GM12892 (cell line): ENCODE results near the gene RPS6KA5.
A peak's percentile ranks its signal among the peaks of the same experiment; 100 is the strongest.
"Not testable (repeated sequence)": the region's sequence is repeated elsewhere in the genome, so short reads cannot be mapped to it uniquely, and the experiment has no call there.

Experiments
- DNase-seq: peaks from one replicate; pipeline ENCODE4 v3.0.0; 2011; ENCODE audit not compliant: insufficient read length
- FAIRE-seq: peaks from 2 replicates; lab custom pipeline; 2011; peaks lifted over from hg19 to GRCh38; lab: Jason Lieb, UNC
- POLR2A ChIP-seq: IDR thresholded peaks from 2 replicates; pipeline ENCODE4 v1.6.1; 2011; ENCODE audit warnings: low read depth, low read length, control low read depth
- POLR2AphosphoS5 ChIP-seq: IDR thresholded peaks from 2 replicates; pipeline ENCODE4 v1.6.1; 2011; ENCODE audit warnings: low read depth, low read length, control low read depth
- TAF1 ChIP-seq: IDR thresholded peaks from 2 replicates; pipeline ENCODE4 v1.6.1; 2011; ENCODE audit warnings: low read depth, mild to moderate bottlenecking, control low read depth, low read length, borderline replicate concordance

RPS6KA5 gene

DNA sequence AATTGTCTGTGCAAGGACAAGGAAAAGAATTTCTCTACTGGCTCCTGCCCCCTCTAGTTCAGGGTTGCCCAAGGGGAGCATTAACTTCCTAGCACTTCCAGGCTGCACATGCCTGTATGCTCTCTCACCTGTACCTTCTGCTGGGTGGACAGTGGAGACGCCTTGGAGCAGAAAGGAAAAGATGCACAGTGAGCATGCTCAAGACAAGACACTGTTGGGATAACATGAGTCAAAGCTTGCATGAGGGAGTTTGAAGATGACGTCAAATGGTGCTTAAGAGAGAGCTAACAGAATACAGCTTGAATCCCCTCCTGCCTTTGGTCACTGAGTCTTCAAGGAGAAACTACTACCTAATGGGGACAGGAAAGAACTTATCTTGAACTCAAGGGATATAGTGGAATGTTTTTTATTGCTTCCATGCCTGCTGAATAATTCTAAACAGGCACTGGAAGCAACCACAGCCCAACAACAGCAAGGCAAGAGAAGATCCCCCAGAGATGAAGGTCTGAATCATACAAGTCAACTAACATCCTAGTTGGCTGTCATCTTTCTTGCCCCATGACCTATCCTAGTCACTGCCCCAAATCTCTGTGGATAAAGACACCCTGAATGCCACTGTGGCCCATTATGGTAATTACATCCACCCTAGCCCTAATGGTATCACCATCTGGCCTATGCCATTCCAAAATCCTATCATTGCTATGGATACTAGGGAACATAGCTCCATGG lies 23.5 kb downstream of the RPS6KA5 start:
- no peak for TF ChIP-seq POLR2AphosphoS5
- no peak for TF ChIP-seq POLR2A
- no peak for TF ChIP-seq TAF1
- FAIRE-seq (peak; percentile 81), DNase-seq (no peak)

DNA sequence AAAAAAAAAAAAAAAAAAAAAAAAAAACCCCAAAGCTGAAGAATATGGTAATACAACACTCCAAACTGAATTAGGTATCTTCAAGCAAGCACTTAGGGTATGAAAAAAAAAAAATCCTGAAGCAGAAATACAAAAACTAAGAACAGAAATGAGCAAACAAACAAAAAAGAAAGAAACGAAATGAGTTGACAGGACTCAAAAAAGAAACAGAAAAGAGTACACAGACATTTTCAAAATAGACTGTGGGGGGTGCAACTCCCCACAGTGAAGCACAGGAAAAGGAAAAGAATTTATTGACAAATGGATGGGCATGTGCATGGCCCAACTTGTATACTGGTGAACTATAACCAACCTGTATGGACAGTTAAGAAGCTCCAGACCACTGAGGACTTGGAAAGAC lies 24.6 kb downstream of the RPS6KA5 start:
- DNase-seq (no peak), FAIRE-seq (no peak)
- TF ChIP-seq POLR2A (no peak), POLR2AphosphoS5 (no peak), TAF1 (no peak)

DNA sequence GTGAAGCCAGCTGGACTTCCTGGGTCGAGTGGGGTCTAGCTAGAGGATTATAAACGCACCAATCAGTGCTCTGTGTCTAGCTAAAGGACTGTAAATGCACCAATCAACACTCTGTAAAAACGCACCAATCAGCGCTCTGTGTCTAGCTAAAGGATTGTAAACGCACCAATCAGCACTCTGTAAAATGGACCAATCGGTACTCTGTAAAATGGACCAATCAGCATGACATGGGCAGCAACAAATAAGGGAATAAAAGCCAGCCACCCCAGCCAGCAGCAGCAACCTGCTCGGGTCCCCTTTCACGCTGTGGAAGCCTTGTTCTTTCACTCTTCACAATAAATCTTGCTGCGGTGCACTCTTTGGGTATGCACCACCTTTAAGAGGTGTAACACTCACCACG lies 26.1 kb downstream of the RPS6KA5 start:
- DNase-seq, FAIRE-seq: not testable (repeated sequence)

DNA sequence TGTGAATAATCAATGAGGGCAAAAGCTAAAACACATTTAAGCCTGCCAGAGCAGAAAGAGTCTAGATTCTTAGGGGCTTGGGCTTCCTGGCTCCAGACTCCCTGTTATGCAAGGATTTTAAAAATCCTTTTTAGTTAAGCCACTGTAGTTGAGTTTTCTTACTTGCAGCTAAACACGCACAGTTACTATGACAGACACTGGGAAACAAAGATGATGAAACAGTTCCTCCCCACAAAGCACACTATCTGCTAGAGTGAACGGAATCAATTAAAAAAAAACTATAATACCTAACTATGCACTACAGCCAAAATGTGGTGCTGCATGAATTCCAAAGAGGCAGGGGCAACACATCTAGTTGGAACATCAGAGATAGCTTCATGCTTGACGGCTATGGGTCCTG lies 28.2 kb downstream of the RPS6KA5 start:
- TF ChIP-seq POLR2AphosphoS5 (no peak), POLR2A (no peak), TAF1 (no peak)
- FAIRE-seq: no peak
- DNase-seq: no peak

DNA sequence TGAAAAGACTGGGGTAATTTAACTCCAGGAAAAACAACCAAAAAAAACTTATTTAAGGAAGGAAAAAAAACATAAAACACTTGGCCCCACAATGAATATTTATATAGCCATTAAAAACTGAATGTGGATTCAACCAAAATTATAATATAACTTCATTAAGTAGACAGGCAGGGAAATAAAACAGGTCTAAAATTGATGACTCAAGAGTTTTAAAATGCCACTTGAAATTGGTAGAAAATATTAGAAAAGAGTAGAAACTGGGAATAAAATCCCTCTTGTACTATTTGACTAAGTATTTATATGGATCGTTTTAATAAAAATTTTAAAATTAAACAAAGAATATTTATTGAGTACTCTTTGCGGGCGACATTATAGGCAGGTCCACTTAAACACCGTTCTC lies 28.8 kb downstream of the RPS6KA5 start:
- FAIRE-seq (no peak), DNase-seq (no peak)
- TF ChIP-seq TAF1: no peak
- no peak for TF ChIP-seq POLR2AphosphoS5
- no peak for TF ChIP-seq POLR2A

DNA sequence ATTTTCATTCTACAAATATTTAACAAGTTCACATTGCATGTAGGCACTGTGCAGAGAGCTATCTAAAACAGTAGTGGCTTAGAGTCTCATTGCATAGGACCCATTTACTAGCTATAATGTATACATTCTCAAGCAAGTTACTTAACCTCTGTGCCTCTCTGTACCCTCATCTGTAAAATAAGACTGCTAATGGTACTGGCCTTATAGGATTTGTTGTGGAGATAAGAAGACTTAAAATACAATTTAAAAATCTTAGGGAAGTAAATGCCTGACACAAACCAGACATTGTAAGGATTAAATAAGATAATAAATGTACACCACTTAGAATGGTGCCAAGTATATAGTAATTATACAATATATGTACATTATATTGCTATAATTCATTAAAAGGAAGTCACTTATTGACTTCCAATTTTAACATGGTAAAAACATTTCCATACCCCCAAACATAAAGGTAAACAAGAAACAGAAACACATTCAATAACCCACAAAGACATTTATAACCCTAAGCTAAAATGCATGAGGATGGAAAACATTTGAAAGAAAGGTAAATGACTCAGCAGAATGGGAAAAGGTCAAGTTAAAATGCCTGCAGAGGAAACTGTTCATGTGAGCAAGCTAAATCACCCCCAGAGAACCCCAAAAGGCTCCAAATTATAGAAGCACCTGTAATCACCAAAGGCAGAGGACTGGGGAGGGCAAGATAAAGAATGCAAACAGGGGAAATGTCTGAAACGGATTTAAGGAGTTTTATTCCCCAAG lies 30.8 kb downstream of the RPS6KA5 start:
- TF ChIP-seq POLR2A (no peak), POLR2AphosphoS5 (no peak)
- no peak for FAIRE-seq
- no peak for DNase-seq

DNA sequence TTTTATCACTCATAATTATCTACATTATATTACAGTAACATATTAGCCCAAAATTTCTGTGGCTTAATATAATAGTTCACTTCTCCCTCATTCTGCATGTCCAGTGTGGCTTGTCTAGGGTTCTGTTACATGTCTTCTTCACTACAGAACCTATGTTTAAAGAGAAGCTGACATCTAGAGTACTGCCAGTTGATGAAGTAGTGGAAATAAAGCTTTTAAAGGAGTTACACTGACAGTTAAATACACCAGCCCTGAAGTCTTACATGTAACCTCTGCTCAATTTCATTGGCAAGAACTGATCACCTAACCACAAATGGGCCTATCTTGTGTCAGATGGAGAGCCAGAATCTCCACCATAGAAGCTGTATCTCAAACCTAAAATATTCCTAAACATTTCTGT lies 32.9 kb downstream of the RPS6KA5 start:
- no peak for DNase-seq
- no peak for TF ChIP-seq POLR2AphosphoS5
- no peak for TF ChIP-seq TAF1
- no peak for TF ChIP-seq POLR2A
- FAIRE-seq: no peak

DNA sequence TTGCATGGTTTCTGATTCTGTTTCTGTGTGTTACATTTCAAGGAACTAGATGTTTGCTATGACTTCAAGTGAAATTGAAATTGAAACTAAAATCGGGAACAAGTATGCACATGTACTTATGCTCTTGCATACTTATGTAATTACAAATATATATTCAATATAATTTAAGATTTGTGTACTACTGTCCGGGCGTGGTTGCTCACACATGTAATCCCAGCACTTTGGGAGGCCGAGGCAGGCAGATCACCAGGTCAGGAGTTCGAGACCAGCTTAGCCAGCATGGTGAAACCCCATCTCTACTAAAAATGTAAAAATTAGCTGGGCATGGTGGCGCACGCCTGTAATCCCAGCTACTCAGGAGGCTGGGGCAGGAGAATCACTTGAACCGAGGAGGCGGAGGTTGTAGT lies 37.8 kb downstream of the RPS6KA5 start:
- not testable (repeated sequence) for DNase-seq, FAIRE-seq

DNA sequence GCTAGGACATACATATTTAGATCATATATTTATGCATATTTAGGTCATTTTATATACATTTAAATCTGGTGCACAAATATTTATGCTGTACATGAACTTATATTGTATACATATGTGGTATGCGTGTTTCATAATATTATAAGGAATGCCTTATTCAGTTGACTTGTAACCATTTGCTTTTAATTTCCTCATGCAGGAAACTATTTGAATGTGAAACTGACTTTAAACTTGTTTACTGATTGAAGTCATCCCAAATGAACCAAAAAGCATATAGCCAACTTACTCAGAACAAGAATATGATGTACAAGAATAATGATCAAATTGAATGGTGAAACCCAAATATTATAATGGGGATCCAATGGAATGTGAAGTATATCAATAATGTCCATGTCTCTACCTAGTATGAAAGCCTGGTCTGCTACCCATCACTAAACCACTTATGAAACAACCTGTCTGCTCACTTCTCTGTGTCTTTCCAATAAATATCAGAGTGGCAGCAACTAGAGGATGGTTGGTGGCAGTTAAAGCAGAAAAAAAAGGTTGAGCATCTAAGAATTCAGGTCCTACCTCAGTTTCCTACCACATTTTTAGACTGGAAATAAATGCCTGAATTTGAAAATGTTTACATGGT lies 38.3 kb downstream of the RPS6KA5 start:
- FAIRE-seq (peak; percentile 83), DNase-seq (no peak)
- TF ChIP-seq POLR2A (no peak), TAF1 (no peak), POLR2AphosphoS5 (no peak)

DNA sequence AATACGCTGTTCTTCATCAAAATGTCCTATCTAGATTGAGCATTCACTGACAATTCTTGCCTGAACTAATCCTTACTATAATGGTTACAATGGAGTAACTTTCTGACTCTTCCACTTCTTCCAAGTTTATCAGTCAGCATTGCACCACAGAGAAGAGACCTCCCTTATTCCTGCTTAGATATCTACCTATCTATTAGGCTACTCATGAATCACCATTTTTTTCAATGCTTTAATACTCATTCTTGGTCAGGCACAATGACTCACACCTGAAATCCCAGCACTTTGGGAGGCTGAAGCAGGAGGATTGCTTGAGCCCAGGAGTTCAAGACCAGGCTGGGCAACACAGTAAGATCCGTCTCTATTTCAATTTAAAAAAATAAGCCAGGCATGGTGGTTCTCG lies 39.3 kb downstream of the RPS6KA5 start:
- FAIRE-seq (no peak), DNase-seq (no peak)
- TF ChIP-seq POLR2AphosphoS5 (no peak), POLR2A (no peak), TAF1 (no peak)

DNA sequence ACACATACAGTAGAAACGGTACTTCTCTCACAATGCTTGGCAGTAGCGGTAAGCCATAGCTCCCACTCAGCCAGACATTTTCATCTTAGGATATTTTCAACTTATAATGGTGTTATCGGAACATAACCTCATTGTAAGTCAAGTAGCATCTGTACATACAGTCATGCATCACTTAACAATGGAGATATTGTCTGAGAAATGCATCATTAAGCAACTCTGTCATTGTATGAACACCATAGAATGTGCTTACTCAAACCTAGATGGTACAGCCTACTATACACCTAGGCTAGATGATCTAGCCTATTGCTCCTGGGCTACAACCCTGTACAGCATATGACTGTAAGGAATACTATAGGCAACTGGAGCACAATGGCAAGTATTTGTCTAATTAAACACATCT lies 40.8 kb downstream of the RPS6KA5 start:
- TF ChIP-seq TAF1 (no peak), POLR2AphosphoS5 (no peak), POLR2A (no peak)
- FAIRE-seq: peak; percentile 60
- no peak for DNase-seq

DNA sequence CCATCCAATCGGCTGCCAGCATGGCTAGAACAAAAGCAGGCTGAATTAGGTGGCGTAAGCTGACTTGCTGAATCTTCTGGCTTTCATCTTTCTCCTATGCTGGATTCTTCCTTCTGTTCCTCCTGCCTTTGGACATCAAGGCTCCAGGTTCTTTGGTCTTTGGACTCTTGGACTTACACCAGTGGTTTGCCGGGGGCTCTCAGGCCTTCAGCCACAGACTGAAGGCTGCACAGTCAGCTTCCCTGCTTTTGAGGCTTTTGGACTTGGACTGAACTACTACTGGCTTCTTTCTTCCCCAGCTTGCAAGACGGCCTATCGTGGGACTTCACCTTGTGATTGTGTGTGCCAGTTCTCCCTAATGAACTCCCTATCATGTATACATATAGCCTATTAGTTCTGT lies 42.0 kb downstream of the RPS6KA5 start:
- FAIRE-seq: no peak
- TF ChIP-seq TAF1 (no peak), POLR2A (no peak), POLR2AphosphoS5 (no peak)

More for the DNA sequence above, 42.0 kb downstream of the RPS6KA5 start:
- no peak for DNase-seq
